ENCODE measurements around the gene SCLY. TPM values are rescaled to one million over a fixed set of nuclear protein-coding genes. Genes with fewer than 3 reads are reported as not detected.
"Not testable (repeated sequence)": the region's sequence is repeated elsewhere in the genome, so short reads cannot be mapped to it uniquely, and the experiment has no call there.

Gene SCLY
- total RNA-seq, 3 donors from 2014 or later = 46.4 to 63.5 (median 60.1) TPM

GRCh38 chr2:238055841-238056240 is 5.0 kb upstream of the SCLY start:
- H3K36me3 Mint-ChIP-seq (ENCODE audit: insufficient read depth) = no peaks in the 10 kb centered on the region
- ATAC-seq (no peak), DNase-seq (no peak)
- H3K4me3 Mint-ChIP-seq = no peak overlapping the region
- peaks cover 17% of the 10 kb centered on the region for H3K27me3 Mint-ChIP-seq (ENCODE audit: low read depth)
- H3K9me3 Mint-ChIP-seq = no peaks in the 10 kb centered on the region
- peaks cover 12% of the 10 kb centered on the region for H3K4me1 Mint-ChIP-seq (ENCODE audit: low read depth)

GRCh38 chr2:238057696-238058575 is 2.9 kb upstream of the SCLY start:
- H3K4me1 Mint-ChIP-seq (ENCODE audit: low read depth) = peaks cover 26% of the 10 kb centered on the region
- H3K9me3 Mint-ChIP-seq; H3K36me3 Mint-ChIP-seq (ENCODE audit: insufficient read depth); DNase-seq; ATAC-seq: not testable (repeated sequence)
- H3K4me3 Mint-ChIP-seq = peak overlapping the region; percentile 39
- peaks cover 17% of the 10 kb centered on the region for H3K27me3 Mint-ChIP-seq (ENCODE audit: low read depth)

- ATAC-seq (no peak), DNase-seq (no peak)
- H3K4me1 Mint-ChIP-seq (ENCODE audit: low read depth) = peaks cover 31% of the 10 kb centered on the region
- H3K36me3 Mint-ChIP-seq (ENCODE audit: insufficient read depth) = peaks cover 4% of the 10 kb centered on the region
- peak overlapping the region; percentile 92 for H3K4me3 Mint-ChIP-seq
- H3K9me3 Mint-ChIP-seq = no peaks in the 10 kb centered on the region
- peaks cover 10% of the 10 kb centered on the region for H3K27me3 Mint-ChIP-seq (ENCODE audit: low read depth)
Observed at GRCh38 chr2:238059505-238059904, 1.3 kb upstream of the SCLY start.

- Mint-ChIP-seq H3K36me3 (ENCODE audit: insufficient read depth) (peaks cover 8% of the 10 kb centered on the region), H3K4me3 (peak overlapping the region; percentile 92), H3K9me3 (no peaks in the 10 kb centered on the region), H3K27me3 (ENCODE audit: low read depth) (peaks cover 10% of the 10 kb centered on the region), H3K4me1 (ENCODE audit: low read depth) (peaks cover 32% of the 10 kb centered on the region)
- no peak for DNase-seq
- no peak for ATAC-seq
Observed at GRCh38 chr2:238060096-238060541, 682 bp upstream of the SCLY start.

GRCh38 chr2:238061315-238062202 is 758 bp downstream of the SCLY start:
- peak overlapping the region; percentile 92 for H3K4me3 Mint-ChIP-seq
- peaks cover 41% of the 10 kb centered on the region for H3K4me1 Mint-ChIP-seq (ENCODE audit: low read depth)
- ATAC-seq (peak; percentile 5 to 9), DNase-seq (no peak)
- peaks cover 3% of the 10 kb centered on the region for H3K9me3 Mint-ChIP-seq
- H3K27me3 Mint-ChIP-seq (ENCODE audit: low read depth) = peaks cover 5% of the 10 kb centered on the region
- peaks cover 18% of the 10 kb centered on the region for H3K36me3 Mint-ChIP-seq (ENCODE audit: insufficient read depth)

- Mint-ChIP-seq H3K9me3 (peaks cover 7% of the 10 kb centered on the region), H3K4me1 (ENCODE audit: low read depth) (peaks cover 59% of the 10 kb centered on the region), H3K4me3 (peak overlapping the region; percentile 92), H3K36me3 (ENCODE audit: insufficient read depth) (peaks cover 32% of the 10 kb centered on the region), H3K27me3 (ENCODE audit: low read depth) (peaks cover 2% of the 10 kb centered on the region)
- DNase-seq (no peak), ATAC-seq (no peak)
Observed at GRCh38 chr2:238063414-238064189, 2.8 kb downstream of the SCLY start.

- ATAC-seq = no peak
- DNase-seq = no peak
- Mint-ChIP-seq H3K9me3 (peaks cover 7% of the 10 kb centered on the region), H3K4me1 (ENCODE audit: low read depth) (peaks cover 62% of the 10 kb centered on the region), H3K4me3 (no peak overlapping the region), H3K27me3 (ENCODE audit: low read depth) (no peaks in the 10 kb centered on the region), H3K36me3 (ENCODE audit: insufficient read depth) (peaks cover 35% of the 10 kb centered on the region)
Observed at GRCh38 chr2:238064376-238064775, 3.6 kb downstream of the SCLY start.

GRCh38 chr2:238065071-238065846 is 4.5 kb downstream of the SCLY start:
- H3K9me3 Mint-ChIP-seq = peaks cover 7% of the 10 kb centered on the region
- no peak overlapping the region for H3K4me3 Mint-ChIP-seq
- H3K27me3 Mint-ChIP-seq (ENCODE audit: low read depth) = no peaks in the 10 kb centered on the region
- H3K36me3 Mint-ChIP-seq (ENCODE audit: insufficient read depth) = peaks cover 41% of the 10 kb centered on the region
- H3K4me1 Mint-ChIP-seq (ENCODE audit: low read depth) = peaks cover 61% of the 10 kb centered on the region
- no peak for ATAC-seq
- no peak for DNase-seq

GRCh38 chr2:238066218-238066617 is 5.4 kb downstream of the SCLY start:
- Mint-ChIP-seq H3K27me3 (ENCODE audit: low read depth) (no peaks in the 10 kb centered on the region), H3K9me3 (peaks cover 7% of the 10 kb centered on the region), H3K36me3 (ENCODE audit: insufficient read depth) (peaks cover 41% of the 10 kb centered on the region), H3K4me1 (ENCODE audit: low read depth) (peaks cover 62% of the 10 kb centered on the region), H3K4me3 (no peak overlapping the region)
- ATAC-seq (peak in 1 of 2 donors; percentile 8), DNase-seq (no peak)

- peaks cover 58% of the 10 kb centered on the region for H3K4me1 Mint-ChIP-seq (ENCODE audit: low read depth)
- ATAC-seq = peak; percentile 51 to 65
- peaks cover 42% of the 10 kb centered on the region for H3K36me3 Mint-ChIP-seq (ENCODE audit: insufficient read depth)
- not testable (repeated sequence) for DNase-seq; H3K27me3 Mint-ChIP-seq (ENCODE audit: low read depth); H3K9me3 Mint-ChIP-seq; H3K4me3 Mint-ChIP-seq
Observed at GRCh38 chr2:238066718-238067117, 5.9 kb downstream of the SCLY start.

GRCh38 chr2:238067939-238068338 is 7.1 kb downstream of the SCLY start:
- DNase-seq = no peak

GRCh38 chr2:238069021-238069709 is 8.4 kb downstream of the SCLY start:
- Mint-ChIP-seq H3K9me3 (peaks cover 7% of the 10 kb centered on the region), H3K4me3 (peak overlapping the region; percentile 19), H3K27me3 (ENCODE audit: low read depth) (no peaks in the 10 kb centered on the region), H3K36me3 (ENCODE audit: insufficient read depth) (peaks cover 58% of the 10 kb centered on the region), H3K4me1 (ENCODE audit: low read depth) (peaks cover 53% of the 10 kb centered on the region)
- ATAC-seq = no peak
- no peak for DNase-seq

More at GRCh38 chr2:238067939-238068338, 7.1 kb downstream of the SCLY start:
- Mint-ChIP-seq H3K4me1 (ENCODE audit: low read depth) (peaks cover 55% of the 10 kb centered on the region), H3K27me3 (ENCODE audit: low read depth) (no peaks in the 10 kb centered on the region), H3K4me3 (no peak overlapping the region), H3K9me3 (peaks cover 7% of the 10 kb centered on the region), H3K36me3 (ENCODE audit: insufficient read depth) (peaks cover 54% of the 10 kb centered on the region)
- no peak for ATAC-seq

GRCh38 chr2:238069877-238070276 is 9.1 kb downstream of the SCLY start:
- Mint-ChIP-seq H3K4me1 (ENCODE audit: low read depth) (peaks cover 50% of the 10 kb centered on the region), H3K4me3 (no peak overlapping the region), H3K36me3 (ENCODE audit: insufficient read depth) (peaks cover 58% of the 10 kb centered on the region), H3K9me3 (peaks cover 7% of the 10 kb centered on the region), H3K27me3 (ENCODE audit: low read depth) (no peaks in the 10 kb centered on the region)
- ATAC-seq (no peak), DNase-seq (no peak)
